Measurements from ENCODE around the gene NEK9.

DNA sequence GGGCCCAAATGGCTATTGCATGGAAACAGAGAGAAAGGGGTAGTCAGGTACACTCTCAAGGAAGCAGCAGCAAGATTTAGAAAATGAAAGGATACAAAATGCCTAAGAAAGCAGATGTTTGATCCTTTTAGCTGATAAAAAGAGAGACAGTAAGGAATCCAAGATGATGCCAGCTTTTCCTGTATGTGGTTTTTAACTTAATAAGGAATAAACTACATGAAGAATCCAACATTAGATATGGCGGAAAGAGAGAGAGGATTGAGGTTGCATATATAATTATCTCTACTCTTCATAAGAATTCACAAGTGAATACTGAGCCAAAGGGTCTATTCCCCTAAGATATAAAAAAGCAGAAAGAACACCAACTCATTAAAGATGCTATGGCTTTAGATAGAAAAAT lies 38.0 kb upstream of the NEK9 start:
- TF ChIP-seq, protein P1, sequence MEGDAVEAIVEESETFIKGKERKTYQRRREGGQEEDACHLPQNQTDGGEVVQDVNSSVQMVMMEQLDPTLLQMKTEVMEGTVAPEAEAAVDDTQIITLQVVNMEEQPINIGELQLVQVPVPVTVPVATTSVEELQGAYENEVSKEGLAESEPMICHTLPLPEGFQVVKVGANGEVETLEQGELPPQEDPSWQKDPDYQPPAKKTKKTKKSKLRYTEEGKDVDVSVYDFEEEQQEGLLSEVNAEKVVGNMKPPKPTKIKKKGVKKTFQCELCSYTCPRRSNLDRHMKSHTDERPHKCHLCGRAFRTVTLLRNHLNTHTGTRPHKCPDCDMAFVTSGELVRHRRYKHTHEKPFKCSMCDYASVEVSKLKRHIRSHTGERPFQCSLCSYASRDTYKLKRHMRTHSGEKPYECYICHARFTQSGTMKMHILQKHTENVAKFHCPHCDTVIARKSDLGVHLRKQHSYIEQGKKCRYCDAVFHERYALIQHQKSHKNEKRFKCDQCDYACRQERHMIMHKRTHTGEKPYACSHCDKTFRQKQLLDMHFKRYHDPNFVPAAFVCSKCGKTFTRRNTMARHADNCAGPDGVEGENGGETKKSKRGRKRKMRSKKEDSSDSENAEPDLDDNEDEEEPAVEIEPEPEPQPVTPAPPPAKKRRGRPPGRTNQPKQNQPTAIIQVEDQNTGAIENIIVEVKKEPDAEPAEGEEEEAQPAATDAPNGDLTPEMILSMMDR (IDR thresholded peaks at IDR 0.05; ENCODE audit: low read length) = no peak
- TF ChIP-seq EZH2 (optimal IDR thresholded peaks at IDR 0.05; ENCODE audit: low read depth, low read length) = no peak
- no peak for TF ChIP-seq EZH2phosphoT487 (IDR thresholded peaks at IDR 0.05; ENCODE audit: low read length)

All from MM.1S (cell line).